Suprapubic skin (tissue), 4 donors: Measurements from ENCODE around the gene SLC33A1.

ENCODE experiments used
- CTCF ChIP-seq, 2 donors: fragments of 200-600 bp in 1 of 2; fragments of 450-650 bp in 1 of 2; sonication (generic) in 1 of 2; IDR thresholded peaks; one replicate each; pipeline ENCODE4 v1.5.1; 2016 to 2019; ENCODE audit warnings: antibody characterized with exemption in 2 of 2, mild to moderate bottlenecking in 1 of 2, moderate library complexity in 1 of 2
- POLR2A ChIP-seq, 2 donors: fragments of 450-650 bp; IDR thresholded peaks; one replicate each; pipeline ENCODE4 v1.6.1; 2017; ENCODE audit warnings: antibody characterized with exemption in 2 of 2, mild to moderate bottlenecking in 2 of 2, moderate library complexity in 2 of 2
- POLR2AphosphoS5 ChIP-seq, 3 donors: sonication (generic); formaldehyde crosslinking; IDR thresholded peaks; one replicate each; pipeline ENCODE4 v1.6.1; 2017; ENCODE audit warnings: antibody characterized with exemption in 3 of 3

GRCh38 chr3:155889952-155890351 lies 35.7 kb upstream of the SLC33A1 start:
- no peak for TF ChIP-seq CTCF (IDR thresholded peaks at IDR 0.05)
- no peak for TF ChIP-seq POLR2A (IDR thresholded peaks at IDR 0.05)
- TF ChIP-seq POLR2AphosphoS5 (IDR thresholded peaks at IDR 0.05), result no peak
